Mononuclear cell (primary cell): ENCODE data around the gene CBFA2T2. TPM values are rescaled to one million over a fixed set of nuclear protein-coding genes. Genes with fewer than 3 reads are reported as not detected.
A peak's percentile ranks its signal among the peaks of the same experiment; 100 is the strongest.

ENCODE experiments used
- H3K27me3 ChIP-seq: 2 replicates; pipeline ENCODE4 v1.6.0; 2011; ENCODE audit warnings: low read length, control low read depth; ENCODE audit not compliant: insufficient read depth
- H3K4me1 ChIP-seq: 2 replicates; pipeline ENCODE4 v1.5.1; 2011; ENCODE audit warnings: mild to moderate bottlenecking, low read length, control low read depth; ENCODE audit not compliant: insufficient read depth
- H3K4me3 ChIP-seq: 2 replicates; pipeline ENCODE4 v1.5.1; 2011; ENCODE audit warnings: mild to moderate bottlenecking, low read length, moderate library complexity
- H3K9me3 ChIP-seq: 2 replicates; pipeline ENCODE4 v1.5.1; 2011; ENCODE audit warnings: low read depth, mild to moderate bottlenecking, control low read depth, low read length
- total RNA-seq: library from RNA; depleted of rRNA; stranded (reverse); fragments of >200 nt; gene quantifications from one replicate; pipeline ENCODE4 v1.2.3, GENCODE V29; 2012

CBFA2T2 gene
- total RNA-seq, 1 donor, result 8.9 TPM

DNA sequence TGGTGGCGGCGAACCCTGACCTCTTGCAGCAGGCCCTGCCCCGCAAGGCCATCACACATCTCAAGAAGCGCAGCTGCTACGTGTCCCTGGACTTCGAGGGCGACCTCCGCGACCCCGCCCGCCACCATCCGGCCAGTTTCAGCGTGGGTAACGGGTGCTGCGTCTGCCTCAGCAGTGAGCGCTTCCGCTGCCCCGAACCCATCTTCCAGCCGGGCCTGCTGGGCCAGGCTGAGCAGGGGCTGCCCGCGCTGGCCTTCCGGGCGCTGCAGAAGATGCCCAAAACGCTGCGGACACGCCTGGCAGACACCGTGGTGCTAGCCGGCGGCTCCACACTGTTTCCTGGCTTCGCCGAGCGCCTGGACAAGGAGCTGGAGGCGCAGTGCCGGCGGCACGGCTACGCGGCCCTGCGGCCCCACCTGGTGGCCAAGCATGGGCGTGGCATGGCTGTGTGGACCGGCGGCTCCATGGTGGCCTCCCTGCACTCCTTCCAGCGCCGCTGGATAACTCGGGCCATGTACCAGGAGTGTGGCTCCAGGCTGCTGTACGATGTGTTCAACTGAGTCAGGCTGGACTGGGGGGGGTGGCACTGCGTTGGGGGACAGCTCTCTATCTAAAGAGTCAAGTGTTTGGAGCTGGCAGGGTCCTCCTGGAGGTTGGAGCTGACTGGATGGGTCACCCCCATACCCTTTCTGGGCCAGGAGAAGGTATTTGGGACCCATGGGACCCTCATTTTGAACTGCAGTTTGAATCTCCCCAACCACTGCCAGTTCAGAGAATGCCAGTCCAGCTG, 178.0 kb downstream of the CBFA2T2 start:
- no peaks in the 10 kb centered on the region for H3K27me3 ChIP-seq
- no peaks in the 10 kb centered on the region for H3K9me3 ChIP-seq
- H3K4me3 ChIP-seq, result peak overlapping the region; percentile 35
- H3K4me1 ChIP-seq, result peaks cover 42% of the 10 kb centered on the region

- H3K27me3 ChIP-seq, result no peaks in the 10 kb centered on the region
- no peaks in the 10 kb centered on the region for H3K9me3 ChIP-seq
- H3K4me1 ChIP-seq, result peaks cover 44% of the 10 kb centered on the region
- no peak overlapping the region for H3K4me3 ChIP-seq
Observed at GRCh38 chr20:33668466-33669155, 178.7 kb downstream of the CBFA2T2 start.

DNA sequence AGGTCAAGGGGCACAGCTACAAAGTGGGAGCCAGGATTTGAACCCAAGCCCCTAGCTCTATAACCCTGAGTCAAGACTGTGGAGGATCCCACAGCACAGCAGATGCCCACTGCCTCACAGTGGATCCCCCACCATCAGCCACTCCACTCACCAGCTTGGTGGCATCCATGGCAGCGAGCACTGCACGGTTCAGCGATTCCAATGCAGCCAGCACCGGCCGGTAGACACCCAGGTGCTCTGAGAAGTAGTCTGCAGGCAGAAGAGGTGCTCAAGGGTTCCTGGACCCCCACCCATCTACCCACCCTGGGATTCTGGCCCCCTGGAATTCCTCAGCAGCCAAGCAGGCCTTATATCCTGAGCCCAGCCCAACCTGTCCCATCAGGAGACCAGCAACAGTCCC, 179.3 kb downstream of the CBFA2T2 start:
- peaks cover 43% of the 10 kb centered on the region for H3K4me1 ChIP-seq
- H3K4me3 ChIP-seq, result no peak overlapping the region
- H3K27me3 ChIP-seq, result no peaks in the 10 kb centered on the region
- H3K9me3 ChIP-seq, result no peaks in the 10 kb centered on the region

DNA sequence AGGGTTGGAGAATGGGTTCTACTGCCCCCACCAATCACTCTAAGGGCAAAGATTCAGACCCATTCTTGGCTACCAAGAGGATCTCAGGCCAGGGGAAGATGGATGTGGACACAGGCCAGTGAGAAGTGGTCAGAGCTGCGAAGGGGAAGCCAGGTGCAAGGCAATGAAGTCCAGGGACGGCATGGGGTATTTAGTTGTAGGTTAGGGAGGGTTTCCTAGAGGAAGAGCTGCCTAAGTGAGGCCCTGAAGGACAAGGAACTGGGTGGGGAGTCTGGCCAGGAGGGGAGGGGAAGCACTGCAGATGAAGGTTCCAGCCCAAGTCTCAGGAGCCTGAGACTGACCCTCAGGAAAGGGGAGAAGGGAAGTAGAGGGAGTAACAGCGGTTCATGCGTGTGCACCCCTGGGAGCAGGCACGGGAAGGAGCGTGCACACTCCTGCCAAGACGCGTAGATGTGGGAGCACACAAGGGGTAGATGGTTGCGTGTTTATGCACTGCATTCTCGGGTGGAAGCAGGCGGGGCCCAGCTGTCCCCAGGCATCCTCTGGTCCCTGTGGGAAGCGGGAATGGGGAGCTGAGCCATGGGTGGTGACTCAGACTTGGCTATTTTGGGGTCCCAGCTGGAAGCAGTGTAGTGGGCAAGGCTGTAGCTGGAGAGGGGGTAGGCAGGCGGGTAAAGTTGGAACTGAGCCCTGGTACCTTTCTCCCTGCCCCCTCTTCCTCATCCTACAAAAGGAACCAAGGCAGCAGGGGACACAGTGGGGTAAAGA, 180.2 kb downstream of the CBFA2T2 start:
- Histone ChIP-seq H3K27me3 (no peaks in the 10 kb centered on the region), H3K4me1 (peaks cover 42% of the 10 kb centered on the region), H3K4me3 (no peak overlapping the region), H3K9me3 (no peaks in the 10 kb centered on the region)

DNA sequence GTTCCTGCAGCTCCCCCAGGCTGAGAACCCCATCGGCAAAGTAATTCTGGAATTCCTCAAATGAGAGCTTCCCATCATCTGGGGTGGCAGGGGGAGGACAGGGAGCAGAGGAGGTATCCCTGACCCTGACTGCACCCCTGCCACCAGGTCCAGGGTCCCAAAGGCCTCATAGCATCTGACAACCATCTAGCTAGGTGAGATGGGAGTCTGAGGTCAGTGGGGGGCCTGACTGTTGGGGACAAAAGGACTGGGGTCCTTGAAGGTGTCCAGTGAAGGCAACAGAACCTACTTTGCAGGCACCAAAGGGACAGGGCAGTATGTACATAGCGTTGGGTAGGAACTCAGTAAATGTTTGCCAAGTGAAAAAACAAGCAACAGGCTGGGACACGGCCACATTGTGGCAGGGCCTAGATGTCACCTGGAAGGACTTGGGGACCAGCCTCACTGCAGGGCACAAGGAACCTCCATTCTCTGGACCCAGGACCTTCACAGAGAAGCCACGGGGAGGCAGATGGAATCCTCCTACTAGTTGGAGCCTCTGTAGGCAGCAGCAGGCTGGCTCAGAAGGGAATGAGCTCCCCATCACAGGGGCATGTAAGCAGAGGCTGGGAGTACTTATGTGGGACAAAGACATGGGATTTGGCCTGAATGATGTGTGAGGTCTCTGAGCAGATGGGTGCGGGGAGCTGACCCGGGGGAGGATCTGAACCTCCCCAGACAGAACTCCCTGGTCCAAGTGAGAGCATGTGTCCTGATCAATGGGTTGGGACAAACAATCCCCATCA, 181.0 kb downstream of the CBFA2T2 start:
- Histone ChIP-seq H3K4me3 (no peak overlapping the region), H3K4me1 (peaks cover 40% of the 10 kb centered on the region), H3K9me3 (no peaks in the 10 kb centered on the region), H3K27me3 (no peaks in the 10 kb centered on the region)

- H3K4me3 ChIP-seq, result no peak overlapping the region
- no peaks in the 10 kb centered on the region for H3K9me3 ChIP-seq
- peaks cover 32% of the 10 kb centered on the region for H3K4me1 ChIP-seq
- H3K27me3 ChIP-seq, result no peaks in the 10 kb centered on the region
Observed at GRCh38 chr20:33671573-33672288, 181.8 kb downstream of the CBFA2T2 start.

- no peaks in the 10 kb centered on the region for H3K27me3 ChIP-seq
- peaks cover 26% of the 10 kb centered on the region for H3K4me1 ChIP-seq
- no peaks in the 10 kb centered on the region for H3K9me3 ChIP-seq
- no peak overlapping the region for H3K4me3 ChIP-seq
Observed at GRCh38 chr20:33672426-33673113, 182.7 kb downstream of the CBFA2T2 start.

DNA sequence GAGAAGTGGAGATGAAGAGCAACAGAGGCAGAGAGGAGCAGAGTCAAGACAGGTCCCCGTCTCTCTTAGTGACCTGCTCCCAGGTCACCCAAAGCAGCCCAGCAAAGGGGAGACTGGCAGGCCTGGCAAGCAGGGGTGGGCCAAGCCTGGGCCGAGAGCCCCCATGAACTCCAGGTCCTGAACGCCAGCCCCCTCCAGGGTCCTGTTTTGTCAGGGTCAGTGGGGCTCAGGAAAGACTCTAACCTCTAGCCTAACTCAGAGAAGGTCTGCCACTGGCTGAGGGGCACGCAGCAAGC, 183.2 kb downstream of the CBFA2T2 start:
- no peak overlapping the region for H3K4me3 ChIP-seq
- H3K9me3 ChIP-seq, result no peaks in the 10 kb centered on the region
- H3K4me1 ChIP-seq, result peaks cover 23% of the 10 kb centered on the region
- H3K27me3 ChIP-seq, result no peaks in the 10 kb centered on the region

DNA sequence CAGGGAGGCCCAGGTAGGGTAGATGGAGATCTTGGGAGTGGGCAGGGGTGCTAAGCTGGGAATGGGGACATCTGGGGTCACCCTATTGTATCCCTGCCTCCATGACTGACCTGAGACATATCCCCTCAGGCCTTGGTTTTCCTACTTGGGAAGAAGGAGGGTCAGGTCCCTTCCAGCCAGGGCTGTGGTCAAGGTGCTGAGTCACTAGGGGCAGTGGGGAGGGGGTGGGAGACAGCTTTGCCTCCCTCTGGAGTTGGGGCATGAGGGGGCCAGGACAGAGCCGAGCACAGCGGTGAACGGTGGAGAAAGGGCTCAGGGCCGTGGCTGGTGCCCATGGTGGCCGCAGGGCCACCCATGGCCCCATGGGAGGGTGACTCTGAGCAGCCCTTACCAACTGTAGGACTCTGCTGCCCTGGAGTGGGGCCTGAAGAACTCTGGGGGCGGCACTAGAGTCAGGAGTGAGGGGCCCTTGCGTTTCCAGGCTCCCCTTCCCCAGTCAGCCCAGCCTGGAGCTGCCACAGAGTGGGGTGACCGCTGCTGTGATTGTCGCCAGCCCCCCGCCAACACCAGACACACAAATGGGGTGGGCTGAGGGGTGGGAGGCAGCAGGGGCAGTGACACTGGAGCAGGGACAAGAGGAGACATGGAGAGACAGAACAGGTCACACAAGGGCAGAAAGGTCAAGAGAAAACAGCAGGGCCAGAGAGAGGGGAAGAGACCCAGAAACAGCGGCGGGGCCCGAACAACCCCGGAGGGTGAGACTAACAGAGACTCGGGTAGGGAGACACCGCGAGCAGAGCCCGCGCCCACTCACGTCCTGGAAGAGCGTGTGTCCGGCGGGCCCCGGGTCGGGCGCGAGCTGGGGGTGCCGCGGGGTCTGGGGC, 183.8 kb downstream of the CBFA2T2 start:
- Histone ChIP-seq H3K9me3 (no peaks in the 10 kb centered on the region), H3K4me1 (peaks cover 22% of the 10 kb centered on the region), H3K27me3 (no peaks in the 10 kb centered on the region), H3K4me3 (peak overlapping the region; percentile 38)

DNA sequence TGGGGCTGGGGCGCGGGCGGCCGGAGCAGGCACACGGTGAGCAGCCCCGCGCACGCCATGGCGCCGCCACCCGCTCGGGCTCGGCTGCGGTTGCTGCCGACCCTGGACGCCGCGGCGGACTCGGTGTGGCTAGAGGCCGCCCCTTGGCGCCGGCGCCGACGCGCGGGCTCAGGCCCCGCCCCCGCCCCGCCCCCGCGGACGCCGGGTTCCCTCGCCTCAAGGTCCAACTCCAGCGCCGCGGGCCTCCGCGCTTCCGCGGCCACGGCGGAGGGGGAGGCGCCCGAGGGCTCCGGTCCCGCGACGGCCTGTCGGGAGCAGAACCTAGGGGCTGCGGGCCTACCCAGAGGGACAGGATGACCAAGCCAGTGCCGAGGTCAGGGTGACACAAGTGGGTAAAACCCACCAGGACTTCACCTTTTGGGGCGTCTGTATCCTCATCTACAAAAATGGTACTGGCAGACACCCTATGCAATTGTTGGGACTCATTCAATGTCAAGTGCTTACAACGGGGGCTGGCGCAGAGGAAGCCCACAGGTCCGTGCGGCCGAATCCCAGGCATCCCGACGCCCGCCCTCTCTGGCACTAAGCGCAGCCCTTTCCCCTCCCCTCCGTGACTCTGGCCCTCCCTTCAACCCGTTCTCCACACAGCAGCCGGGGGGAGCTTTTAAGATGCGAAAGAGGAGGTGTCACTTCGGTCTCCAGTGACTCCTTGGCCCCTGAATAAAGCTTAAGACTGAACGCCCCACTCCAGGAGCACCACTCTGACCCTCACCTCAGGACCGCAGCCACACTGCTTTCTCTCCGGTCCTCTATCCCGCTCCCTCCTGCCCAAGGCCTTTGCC, 184.6 kb downstream of the CBFA2T2 start, which contains the start of gene NECAB3:
Gene NECAB3, minus strand, starts transcription at position 135 of the 842 bp plus-strand sequence. Its CDS starts 76 bp downstream, at position 59.
- Histone ChIP-seq H3K4me3 (peak within 1 kb of the TSS; percentile 38), H3K9me3 (no peaks in the 10 kb centered on the region), H3K27me3 (no peaks in the 10 kb centered on the region), H3K4me1 (peaks cover 29% of the 10 kb centered on the region)

GRCh38 chr20:33675136-33675959, 185.5 kb downstream of the CBFA2T2 start:
- Histone ChIP-seq H3K4me1 (peaks cover 38% of the 10 kb centered on the region), H3K4me3 (no peak overlapping the region), H3K9me3 (no peaks in the 10 kb centered on the region), H3K27me3 (no peaks in the 10 kb centered on the region)

GRCh38 chr20:33676121-33676520, 186.2 kb downstream of the CBFA2T2 start:
- Histone ChIP-seq H3K4me1 (peaks cover 38% of the 10 kb centered on the region), H3K27me3 (no peaks in the 10 kb centered on the region), H3K9me3 (no peaks in the 10 kb centered on the region), H3K4me3 (no peak overlapping the region)
